ENCODE measurements around the gene GOSR2. TPM values are rescaled to one million over a fixed set of nuclear protein-coding genes. Genes with fewer than 3 reads are reported as not detected.

GOSR2 gene
- total RNA-seq, 1 experiment from 2014 or later = 48.4 TPM

DNA sequence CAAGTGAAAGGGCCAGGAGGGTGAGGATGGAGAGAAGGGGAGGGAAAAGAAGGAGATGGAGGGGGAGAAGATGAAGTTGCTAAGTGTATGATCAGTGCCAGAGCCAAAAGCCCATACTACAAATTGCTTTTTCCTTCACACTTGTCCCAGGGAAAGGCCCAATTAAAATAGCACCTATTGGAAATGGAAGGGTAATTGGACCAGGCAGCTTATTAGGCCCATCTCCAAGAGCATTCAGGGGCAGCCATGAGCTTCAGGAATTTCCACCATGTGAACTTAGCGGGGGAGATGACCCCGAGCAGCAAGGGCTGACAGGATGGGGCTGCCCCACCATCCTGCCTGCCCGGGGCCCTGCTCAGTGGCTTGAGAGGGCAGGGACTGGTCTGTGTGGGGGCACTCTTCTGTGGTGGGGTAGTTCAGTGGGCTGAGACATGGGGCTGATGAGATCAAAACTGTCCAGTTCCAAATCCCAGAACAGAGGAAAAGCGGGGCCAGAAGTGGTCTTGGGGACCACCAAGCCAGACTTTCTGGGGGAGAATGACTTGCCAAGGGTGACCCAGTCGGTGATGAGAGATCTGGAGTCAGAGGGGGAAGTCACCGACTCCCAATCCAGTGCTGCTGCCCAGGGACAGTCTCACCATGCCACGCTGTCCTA is 27.5 kb downstream of the GOSR2 start:
- H2AFZ ChIP-seq (ENCODE audit: low read length) = no peak overlapping the region
- H3K79me2 ChIP-seq (ENCODE audit: low read length) = no peaks in the 10 kb centered on the region
- no peak overlapping the region for H3K9ac ChIP-seq (ENCODE audit: low read length)
- ATAC-seq (no peak), DNase-seq (no peak)
- no peaks in the 10 kb centered on the region for H3K9me2 ChIP-seq (replicated peaks; ENCODE audit: low read length)
- CTCF ChIA-PET = no interaction called here
- H3K27ac ChIP-seq (ENCODE audit: low read length) = no peak overlapping the region
- intact Hi-C loops (cut with micrococcal nuclease) = no loop called here
- H4K20me1 ChIP-seq (ENCODE audit: low read length) = no peaks in the 10 kb centered on the region
- POLR2A ChIA-PET (ENCODE audit: unreplicated experiment) = no interaction called here
- peaks cover 3% of the 10 kb centered on the region; the same call in 1 of the 2 replicates for H3K4me1 ChIP-seq (ENCODE audit: insufficient read depth, low read length)
- BruUV-seq (replicated peaks) = no TSS peak
- no peak overlapping the region for H3K4me3 ChIP-seq (ENCODE audit: low read length)
- TF ChIP-seq, protein P1, sequence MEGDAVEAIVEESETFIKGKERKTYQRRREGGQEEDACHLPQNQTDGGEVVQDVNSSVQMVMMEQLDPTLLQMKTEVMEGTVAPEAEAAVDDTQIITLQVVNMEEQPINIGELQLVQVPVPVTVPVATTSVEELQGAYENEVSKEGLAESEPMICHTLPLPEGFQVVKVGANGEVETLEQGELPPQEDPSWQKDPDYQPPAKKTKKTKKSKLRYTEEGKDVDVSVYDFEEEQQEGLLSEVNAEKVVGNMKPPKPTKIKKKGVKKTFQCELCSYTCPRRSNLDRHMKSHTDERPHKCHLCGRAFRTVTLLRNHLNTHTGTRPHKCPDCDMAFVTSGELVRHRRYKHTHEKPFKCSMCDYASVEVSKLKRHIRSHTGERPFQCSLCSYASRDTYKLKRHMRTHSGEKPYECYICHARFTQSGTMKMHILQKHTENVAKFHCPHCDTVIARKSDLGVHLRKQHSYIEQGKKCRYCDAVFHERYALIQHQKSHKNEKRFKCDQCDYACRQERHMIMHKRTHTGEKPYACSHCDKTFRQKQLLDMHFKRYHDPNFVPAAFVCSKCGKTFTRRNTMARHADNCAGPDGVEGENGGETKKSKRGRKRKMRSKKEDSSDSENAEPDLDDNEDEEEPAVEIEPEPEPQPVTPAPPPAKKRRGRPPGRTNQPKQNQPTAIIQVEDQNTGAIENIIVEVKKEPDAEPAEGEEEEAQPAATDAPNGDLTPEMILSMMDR (conservative IDR thresholded peaks at IDR 0.05; ENCODE audit: low read depth, low read length) = no peak
- H3K36me3 ChIP-seq (ENCODE audit: low read depth, low read length) = no peaks in the 10 kb centered on the region
- no peak overlapping the region for H3K4me2 ChIP-seq (ENCODE audit: low read length)
- no peaks in the 10 kb centered on the region for H3K27me3 ChIP-seq (ENCODE audit: low read length)
- H3F3A ChIP-seq (ENCODE audit: low read length, unreplicated experiment) = no peaks in the 10 kb centered on the region
- H3K9me3 ChIP-seq (ENCODE audit: low read length) = no peaks in the 10 kb centered on the region

DNA sequence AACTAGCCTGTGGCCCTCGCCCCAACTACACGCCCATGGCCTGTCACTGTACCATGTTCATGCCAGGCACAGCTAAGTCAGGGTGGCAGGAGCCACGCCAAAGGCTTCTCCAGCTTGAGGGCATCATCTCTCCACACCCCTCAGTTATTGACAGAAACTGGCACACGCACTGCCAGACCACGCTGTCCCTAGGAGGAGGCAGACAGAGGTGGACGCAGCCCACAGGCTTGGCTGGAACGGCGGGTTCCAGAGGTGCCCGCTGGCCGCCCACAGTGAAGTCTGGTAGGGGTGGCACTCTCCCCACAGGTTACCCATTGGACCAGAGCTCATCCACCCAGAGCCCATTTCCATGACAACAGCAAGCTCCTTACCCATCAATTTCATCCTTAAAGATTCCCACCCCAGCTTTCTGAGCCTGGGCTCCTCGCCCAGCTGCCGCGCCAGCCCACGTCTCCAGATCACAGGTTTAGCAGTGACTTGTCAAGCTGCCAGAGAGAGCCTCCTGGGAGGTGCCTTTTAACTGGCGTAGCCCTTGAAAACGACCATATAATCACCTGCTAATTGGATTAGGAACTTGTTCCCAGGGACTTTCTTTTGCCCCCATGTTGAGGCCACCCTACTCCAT is 28.1 kb downstream of the GOSR2 start:
- Histone ChIP-seq H3K4me2 (ENCODE audit: low read length) (no peak overlapping the region), H3K9me2 (replicated peaks; ENCODE audit: low read length) (no peaks in the 10 kb centered on the region), H3K4me3 (ENCODE audit: low read length) (no peak overlapping the region), H3K9ac (ENCODE audit: low read length) (no peak overlapping the region), H2AFZ (ENCODE audit: low read length) (no peak overlapping the region), H4K20me1 (ENCODE audit: low read length) (no peaks in the 10 kb centered on the region), H3K27ac (ENCODE audit: low read length) (no peak overlapping the region), H3K36me3 (ENCODE audit: low read depth, low read length) (no peaks in the 10 kb centered on the region), H3K9me3 (ENCODE audit: low read length) (no peaks in the 10 kb centered on the region), H3F3A (ENCODE audit: low read length, unreplicated experiment) (no peaks in the 10 kb centered on the region), H3K27me3 (ENCODE audit: low read length) (no peaks in the 10 kb centered on the region), H3K79me2 (ENCODE audit: low read length) (no peaks in the 10 kb centered on the region), H3K4me1 (ENCODE audit: insufficient read depth, low read length) (peaks cover 3% of the 10 kb centered on the region; the same call in 1 of the 2 replicates)
- DNase-seq (no peak), ATAC-seq (no peak)
- no TSS peak for BruUV-seq (replicated peaks)
- POLR2A ChIA-PET (ENCODE audit: unreplicated experiment) = no interaction called here
- CTCF ChIA-PET = no interaction called here
- intact Hi-C loops (cut with micrococcal nuclease) = no loop called here
- TF ChIP-seq EZH2 (IDR thresholded peaks at IDR 0.05; ENCODE audit: low read length, unreplicated experiment) (no peak), EZH2phosphoT487 (IDR thresholded peaks at IDR 0.05; ENCODE audit: borderline replicate concordance, low read length) (no peak)
- TF ChIP-seq, protein P1 (conservative IDR thresholded peaks at IDR 0.05; ENCODE audit: low read depth, low read length) = no peak

DNA sequence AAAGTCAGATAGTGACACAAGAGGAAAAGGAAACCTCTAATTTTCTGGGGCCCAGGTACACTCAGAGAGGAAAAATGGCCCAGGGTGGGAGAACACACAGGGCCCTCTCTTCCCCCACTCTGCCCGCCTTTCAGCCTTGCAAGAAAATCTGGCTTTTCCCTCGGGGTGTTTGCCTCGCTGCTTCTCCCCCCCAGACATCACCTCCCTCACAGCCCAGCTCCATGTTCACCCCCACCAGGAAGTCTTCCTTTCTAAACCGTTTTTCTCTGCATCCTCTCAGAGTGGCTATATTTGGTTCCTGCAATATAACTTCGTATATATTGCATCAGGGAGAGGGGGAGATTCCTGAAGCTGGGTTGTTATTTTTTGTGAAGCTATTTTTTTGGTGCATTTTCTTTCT is 28.7 kb downstream of the GOSR2 start:
- Histone ChIP-seq H3K36me3 (ENCODE audit: low read depth, low read length) (no peaks in the 10 kb centered on the region), H3K4me2 (ENCODE audit: low read length) (no peak overlapping the region), H3K9me3 (ENCODE audit: low read length) (no peaks in the 10 kb centered on the region), H3K4me1 (ENCODE audit: insufficient read depth, low read length) (peaks cover 3% of the 10 kb centered on the region; the same call in 1 of the 2 replicates), H3K9ac (ENCODE audit: low read length) (no peak overlapping the region), H2AFZ (ENCODE audit: low read length) (no peak overlapping the region), H3F3A (ENCODE audit: low read length, unreplicated experiment) (no peaks in the 10 kb centered on the region), H4K20me1 (ENCODE audit: low read length) (no peaks in the 10 kb centered on the region), H3K27me3 (ENCODE audit: low read length) (no peaks in the 10 kb centered on the region), H3K9me2 (replicated peaks; ENCODE audit: low read length) (no peaks in the 10 kb centered on the region), H3K79me2 (ENCODE audit: low read length) (no peaks in the 10 kb centered on the region), H3K4me3 (ENCODE audit: low read length) (no peak overlapping the region), H3K27ac (ENCODE audit: low read length) (no peak overlapping the region)
- intact Hi-C loops (cut with micrococcal nuclease) = no loop called here
- TF ChIP-seq, protein P1 (conservative IDR thresholded peaks at IDR 0.05; ENCODE audit: low read depth, low read length) = no peak
- no peak for TF ChIP-seq EZH2 (IDR thresholded peaks at IDR 0.05; ENCODE audit: low read length, unreplicated experiment)
- no TSS peak for BruUV-seq (replicated peaks)
- ATAC-seq (no peak), DNase-seq (no peak)
- POLR2A ChIA-PET (ENCODE audit: unreplicated experiment) = interaction anchor here (0.7 kb wide), 1 partner anchor 166 kb away, joined by 3 read pairs; no protein-coding TSS in a partner anchor
- CTCF ChIA-PET = no interaction called here

Measured in PC-3 (cell line).